ENCODE results near the gene KLK7. TPM values are rescaled to one million over a fixed set of nuclear protein-coding genes. Genes with fewer than 3 reads are reported as not detected.

The KLK7 gene
- total and polyA plus RNA-seq, 10 of the 15 experiments (the other 5 are each of a cell fraction or from before 2014, with no cell fraction given): not detected

DNA sequence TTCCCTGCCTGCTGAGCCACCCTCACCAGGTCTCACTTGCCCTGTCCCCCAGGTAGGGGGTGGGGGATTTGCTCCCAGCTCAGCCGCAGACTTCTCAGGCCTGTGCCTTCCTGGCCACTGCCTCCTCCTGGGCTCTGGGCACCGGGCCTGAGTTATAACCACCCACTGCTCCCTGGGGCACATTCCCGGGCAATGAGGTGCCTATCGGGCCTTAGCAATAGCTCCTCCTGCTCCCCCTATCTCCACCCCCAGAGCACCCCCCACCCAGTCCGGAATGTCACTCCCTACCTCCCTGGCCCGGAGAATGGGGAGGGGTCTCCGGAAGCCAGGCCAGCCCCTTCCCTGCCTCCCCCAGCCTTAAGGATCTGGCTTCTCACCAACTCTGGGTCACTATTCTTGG lies 30.8 kb downstream of the KLK7 start, which contains the start of gene KLK5 (continued):
- TF ChIP-seq, protein P1, sequence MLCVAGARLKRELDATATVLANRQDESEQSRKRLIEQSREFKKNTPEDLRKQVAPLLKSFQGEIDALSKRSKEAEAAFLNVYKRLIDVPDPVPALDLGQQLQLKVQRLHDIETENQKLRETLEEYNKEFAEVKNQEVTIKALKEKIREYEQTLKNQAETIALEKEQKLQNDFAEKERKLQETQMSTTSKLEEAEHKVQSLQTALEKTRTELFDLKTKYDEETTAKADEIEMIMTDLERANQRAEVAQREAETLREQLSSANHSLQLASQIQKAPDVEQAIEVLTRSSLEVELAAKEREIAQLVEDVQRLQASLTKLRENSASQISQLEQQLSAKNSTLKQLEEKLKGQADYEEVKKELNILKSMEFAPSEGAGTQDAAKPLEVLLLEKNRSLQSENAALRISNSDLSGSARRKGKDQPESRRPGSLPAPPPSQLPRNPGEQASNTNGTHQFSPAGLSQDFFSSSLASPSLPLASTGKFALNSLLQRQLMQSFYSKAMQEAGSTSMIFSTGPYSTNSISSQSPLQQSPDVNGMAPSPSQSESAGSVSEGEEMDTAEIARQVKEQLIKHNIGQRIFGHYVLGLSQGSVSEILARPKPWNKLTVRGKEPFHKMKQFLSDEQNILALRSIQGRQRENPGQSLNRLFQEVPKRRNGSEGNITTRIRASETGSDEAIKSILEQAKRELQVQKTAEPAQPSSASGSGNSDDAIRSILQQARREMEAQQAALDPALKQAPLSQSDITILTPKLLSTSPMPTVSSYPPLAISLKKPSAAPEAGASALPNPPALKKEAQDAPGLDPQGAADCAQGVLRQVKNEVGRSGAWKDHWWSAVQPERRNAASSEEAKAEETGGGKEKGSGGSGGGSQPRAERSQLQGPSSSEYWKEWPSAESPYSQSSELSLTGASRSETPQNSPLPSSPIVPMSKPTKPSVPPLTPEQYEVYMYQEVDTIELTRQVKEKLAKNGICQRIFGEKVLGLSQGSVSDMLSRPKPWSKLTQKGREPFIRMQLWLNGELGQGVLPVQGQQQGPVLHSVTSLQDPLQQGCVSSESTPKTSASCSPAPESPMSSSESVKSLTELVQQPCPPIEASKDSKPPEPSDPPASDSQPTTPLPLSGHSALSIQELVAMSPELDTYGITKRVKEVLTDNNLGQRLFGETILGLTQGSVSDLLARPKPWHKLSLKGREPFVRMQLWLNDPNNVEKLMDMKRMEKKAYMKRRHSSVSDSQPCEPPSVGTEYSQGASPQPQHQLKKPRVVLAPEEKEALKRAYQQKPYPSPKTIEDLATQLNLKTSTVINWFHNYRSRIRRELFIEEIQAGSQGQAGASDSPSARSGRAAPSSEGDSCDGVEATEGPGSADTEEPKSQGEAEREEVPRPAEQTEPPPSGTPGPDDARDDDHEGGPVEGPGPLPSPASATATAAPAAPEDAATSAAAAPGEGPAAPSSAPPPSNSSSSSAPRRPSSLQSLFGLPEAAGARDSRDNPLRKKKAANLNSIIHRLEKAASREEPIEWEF (IDR thresholded peaks at IDR 0.05; ENCODE audit: insufficient replicate concordance, low read depth, low read length): no peak
- TF ChIP-seq ZNF384 (IDR thresholded peaks at IDR 0.05; ENCODE audit: borderline replicate concordance, low read depth, low read length): no peak
- no peak for TF ChIP-seq TCF3 (IDR thresholded peaks at IDR 0.05; ENCODE audit: borderline replicate concordance, insufficient read depth, low read depth, low read length)
- no peak for TF ChIP-seq ZNF622 (IDR thresholded peaks at IDR 0.05)
- TF ChIP-seq, protein P2, sequence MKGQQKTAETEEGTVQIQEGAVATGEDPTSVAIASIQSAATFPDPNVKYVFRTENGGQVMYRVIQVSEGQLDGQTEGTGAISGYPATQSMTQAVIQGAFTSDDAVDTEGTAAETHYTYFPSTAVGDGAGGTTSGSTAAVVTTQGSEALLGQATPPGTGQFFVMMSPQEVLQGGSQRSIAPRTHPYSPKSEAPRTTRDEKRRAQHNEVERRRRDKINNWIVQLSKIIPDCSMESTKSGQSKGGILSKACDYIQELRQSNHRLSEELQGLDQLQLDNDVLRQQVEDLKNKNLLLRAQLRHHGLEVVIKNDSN (IDR thresholded peaks at IDR 0.05; ENCODE audit: borderline replicate concordance, extremely low read length, insufficient read depth, low read depth, low read length): no peak
- no peak for TF ChIP-seq NFXL1 (IDR thresholded peaks at IDR 0.05; ENCODE audit: borderline replicate concordance)
- TF ChIP-seq GABPA (IDR thresholded peaks at IDR 0.05; ENCODE audit: low read depth): no peak
- TF ChIP-seq, protein P3, sequence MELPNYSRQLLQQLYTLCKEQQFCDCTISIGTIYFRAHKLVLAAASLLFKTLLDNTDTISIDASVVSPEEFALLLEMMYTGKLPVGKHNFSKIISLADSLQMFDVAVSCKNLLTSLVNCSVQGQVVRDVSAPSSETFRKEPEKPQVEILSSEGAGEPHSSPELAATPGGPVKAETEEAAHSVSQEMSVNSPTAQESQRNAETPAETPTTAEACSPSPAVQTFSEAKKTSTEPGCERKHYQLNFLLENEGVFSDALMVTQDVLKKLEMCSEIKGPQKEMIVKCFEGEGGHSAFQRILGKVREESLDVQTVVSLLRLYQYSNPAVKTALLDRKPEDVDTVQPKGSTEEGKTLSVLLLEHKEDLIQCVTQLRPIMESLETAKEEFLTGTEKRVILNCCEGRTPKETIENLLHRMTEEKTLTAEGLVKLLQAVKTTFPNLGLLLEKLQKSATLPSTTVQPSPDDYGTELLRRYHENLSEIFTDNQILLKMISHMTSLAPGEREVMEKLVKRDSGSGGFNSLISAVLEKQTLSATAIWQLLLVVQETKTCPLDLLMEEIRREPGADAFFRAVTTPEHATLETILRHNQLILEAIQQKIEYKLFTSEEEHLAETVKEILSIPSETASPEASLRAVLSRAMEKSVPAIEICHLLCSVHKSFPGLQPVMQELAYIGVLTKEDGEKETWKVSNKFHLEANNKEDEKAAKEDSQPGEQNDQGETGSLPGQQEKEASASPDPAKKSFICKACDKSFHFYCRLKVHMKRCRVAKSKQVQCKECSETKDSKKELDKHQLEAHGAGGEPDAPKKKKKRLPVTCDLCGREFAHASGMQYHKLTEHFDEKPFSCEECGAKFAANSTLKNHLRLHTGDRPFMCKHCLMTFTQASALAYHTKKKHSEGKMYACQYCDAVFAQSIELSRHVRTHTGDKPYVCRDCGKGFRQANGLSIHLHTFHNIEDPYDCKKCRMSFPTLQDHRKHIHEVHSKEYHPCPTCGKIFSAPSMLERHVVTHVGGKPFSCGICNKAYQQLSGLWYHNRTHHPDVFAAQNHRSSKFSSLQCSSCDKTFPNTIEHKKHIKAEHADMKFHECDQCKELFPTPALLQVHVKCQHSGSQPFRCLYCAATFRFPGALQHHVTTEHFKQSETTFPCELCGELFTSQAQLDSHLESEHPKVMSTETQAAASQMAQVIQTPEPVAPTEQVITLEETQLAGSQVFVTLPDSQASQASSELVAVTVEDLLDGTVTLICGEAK (IDR thresholded peaks at IDR 0.05; ENCODE audit: borderline replicate concordance): no peak
- TF ChIP-seq YBX1 (IDR thresholded peaks at IDR 0.05): no peak
- TF ChIP-seq JUND (IDR thresholded peaks at IDR 0.05; ENCODE audit: low read depth, low read length): no peak
- no peak for TF ChIP-seq ZNF24 (IDR thresholded peaks at IDR 0.05)
- TF ChIP-seq, protein P4, sequence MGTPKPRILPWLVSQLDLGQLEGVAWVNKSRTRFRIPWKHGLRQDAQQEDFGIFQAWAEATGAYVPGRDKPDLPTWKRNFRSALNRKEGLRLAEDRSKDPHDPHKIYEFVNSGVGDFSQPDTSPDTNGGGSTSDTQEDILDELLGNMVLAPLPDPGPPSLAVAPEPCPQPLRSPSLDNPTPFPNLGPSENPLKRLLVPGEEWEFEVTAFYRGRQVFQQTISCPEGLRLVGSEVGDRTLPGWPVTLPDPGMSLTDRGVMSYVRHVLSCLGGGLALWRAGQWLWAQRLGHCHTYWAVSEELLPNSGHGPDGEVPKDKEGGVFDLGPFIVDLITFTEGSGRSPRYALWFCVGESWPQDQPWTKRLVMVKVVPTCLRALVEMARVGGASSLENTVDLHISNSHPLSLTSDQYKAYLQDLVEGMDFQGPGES (IDR thresholded peaks at IDR 0.05): no peak
- no peak for TF ChIP-seq TARDBP (IDR thresholded peaks at IDR 0.05; ENCODE audit: borderline replicate concordance)
